ENCODE data around the gene CIB2. TPM values are rescaled to one million over a fixed set of nuclear protein-coding genes. Genes with fewer than 3 reads are reported as not detected.

Gene CIB2
- total RNA-seq, 2 experiments from 2014 or later: 1.4 to 2.2 TPM

- Mint-ChIP-seq H3K4me1 (ENCODE audit: low read depth) (peaks cover 49% of the 10 kb centered on the region), H3K27me3 (ENCODE audit: low read depth) (no peaks in the 10 kb centered on the region), H3K36me3 (ENCODE audit: low read depth) (peaks cover 61% of the 10 kb centered on the region), H3K4me3 (peak overlapping the region; percentile 67), H3K27ac (peak overlapping the region; percentile 84), H3K9me3 (ENCODE audit: insufficient read depth) (no peaks in the 10 kb centered on the region)
- ATAC-seq (no peak), DNase-seq (no peak)
- ChIA-PET POLR2A (interaction anchor here (1.0 to 4.5 kb wide), 3 partner anchors 16 to 37 kb away, joined by 3 to 21 read pairs (median 6); no protein-coding TSS in a partner anchor), CTCF (interaction anchor here (0.9 to 15.5 kb wide), 8 partner anchors 9 to 72 kb away, joined by 3 to 305 read pairs (median 6); no protein-coding TSS in a partner anchor)
These were observed 59.0 kb downstream of the CIB2 start for GRCh38 chr15:78072080-78072892.

DNA sequence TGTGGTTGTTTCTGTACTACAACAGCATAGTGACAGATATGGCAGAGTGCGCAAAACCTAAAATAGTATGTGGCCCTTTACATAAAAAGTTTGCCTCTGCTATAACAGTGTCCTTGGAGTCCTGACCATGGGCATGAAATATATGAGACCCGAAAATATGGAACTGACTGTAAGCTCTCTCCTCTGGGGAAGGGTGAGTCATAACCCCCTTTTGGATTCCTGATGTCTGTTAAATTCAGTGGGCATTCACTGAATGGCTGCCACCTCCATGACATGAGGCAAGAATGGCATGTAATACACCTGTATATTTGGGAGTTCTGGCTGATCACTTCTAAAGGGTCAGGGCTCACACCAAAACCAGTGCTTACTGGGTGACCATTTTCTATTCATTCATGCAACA, 59.9 kb downstream of the CIB2 start:
- CTCF ChIA-PET: interaction anchor here (0.8 to 15.5 kb wide), 8 partner anchors 9 to 169 kb away, joined by 3 to 305 read pairs (median 5); no protein-coding TSS in a partner anchor
- no peak overlapping the region for H3K4me3 Mint-ChIP-seq
- no peaks in the 10 kb centered on the region for H3K9me3 Mint-ChIP-seq (ENCODE audit: insufficient read depth)
- peak overlapping the region; percentile 56 for H3K27ac Mint-ChIP-seq
- peaks cover 69% of the 10 kb centered on the region for H3K36me3 Mint-ChIP-seq (ENCODE audit: low read depth)
- DNase-seq (no peak), ATAC-seq (no peak)
- POLR2A ChIA-PET: interaction anchor here (0.6 to 4.5 kb wide), 4 partner anchors 12 to 321 kb away, joined by 3 to 21 read pairs (median 12); no protein-coding TSS in a partner anchor
- H3K4me1 Mint-ChIP-seq (ENCODE audit: low read depth): peaks cover 49% of the 10 kb centered on the region
- H3K27me3 Mint-ChIP-seq (ENCODE audit: low read depth): no peaks in the 10 kb centered on the region

- CTCF ChIA-PET: interaction anchor here (1.0 to 15.5 kb wide), 11 partner anchors 8 to 111 kb away, joined by 3 to 305 read pairs (median 5); no protein-coding TSS in a partner anchor
These were observed 61.1 kb downstream of the CIB2 start for GRCh38 chr15:78070049-78070700.

DNA sequence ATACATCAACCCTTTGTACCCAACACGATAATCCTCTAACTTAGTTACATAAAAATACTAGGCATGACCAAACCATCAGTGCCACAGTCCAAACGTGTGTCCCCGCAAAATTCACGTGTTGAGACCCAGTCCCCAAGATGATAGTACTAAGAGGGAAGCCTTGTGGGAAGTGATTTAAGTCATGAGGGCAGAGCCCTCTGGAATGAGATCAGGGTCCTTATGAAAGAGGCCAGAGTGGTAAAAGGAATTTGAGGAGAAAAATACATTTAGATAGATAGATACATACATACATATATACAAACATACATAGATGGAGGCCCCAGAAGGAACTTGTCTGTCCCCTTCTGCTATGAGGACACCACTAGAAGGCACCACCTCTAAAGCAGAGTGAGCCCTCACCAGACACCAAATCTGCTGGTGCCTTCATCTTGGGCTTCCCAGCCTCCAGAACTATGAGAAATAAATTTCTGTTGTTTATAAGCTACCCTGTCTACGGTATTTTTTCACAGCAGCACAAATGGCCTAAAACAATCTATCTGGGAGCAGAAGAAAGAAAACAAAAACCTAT, 61.7 kb downstream of the CIB2 start:
- Mint-ChIP-seq H3K4me3 (peak overlapping the region; percentile 70), H3K36me3 (ENCODE audit: low read depth) (peaks cover 64% of the 10 kb centered on the region), H3K27me3 (ENCODE audit: low read depth) (no peaks in the 10 kb centered on the region), H3K27ac (peak overlapping the region; percentile 95), H3K9me3 (ENCODE audit: insufficient read depth) (no peaks in the 10 kb centered on the region), H3K4me1 (ENCODE audit: low read depth) (peaks cover 34% of the 10 kb centered on the region)
- ATAC-seq: peak; percentile 24
- CTCF ChIA-PET: interaction anchor here (1.0 to 15.5 kb wide), 18 partner anchors 8 to 171 kb away, joined by 3 to 305 read pairs (median 5); no protein-coding TSS in a partner anchor
- no peak for DNase-seq
- POLR2A ChIA-PET: interaction anchor here (1.5 to 5.9 kb wide), 6 partner anchors 10 to 34 kb away, joined by 4 to 71 read pairs (median 20); no protein-coding TSS in a partner anchor

More at GRCh38 chr15:78070049-78070700, 61.1 kb downstream of the CIB2 start:
- Mint-ChIP-seq H3K27me3 (ENCODE audit: low read depth) (no peaks in the 10 kb centered on the region), H3K4me1 (ENCODE audit: low read depth) (peaks cover 39% of the 10 kb centered on the region), H3K4me3 (peak overlapping the region; percentile 70), H3K36me3 (ENCODE audit: low read depth) (peaks cover 68% of the 10 kb centered on the region), H3K9me3 (ENCODE audit: insufficient read depth) (no peaks in the 10 kb centered on the region), H3K27ac (peak overlapping the region; percentile 95)
- ATAC-seq (peak; percentile 37), DNase-seq (peak; percentile 63)
- POLR2A ChIA-PET: interaction anchor here (1.5 to 5.9 kb wide), 6 partner anchors 10 to 35 kb away, joined by 4 to 71 read pairs (median 20); no protein-coding TSS in a partner anchor

DNA sequence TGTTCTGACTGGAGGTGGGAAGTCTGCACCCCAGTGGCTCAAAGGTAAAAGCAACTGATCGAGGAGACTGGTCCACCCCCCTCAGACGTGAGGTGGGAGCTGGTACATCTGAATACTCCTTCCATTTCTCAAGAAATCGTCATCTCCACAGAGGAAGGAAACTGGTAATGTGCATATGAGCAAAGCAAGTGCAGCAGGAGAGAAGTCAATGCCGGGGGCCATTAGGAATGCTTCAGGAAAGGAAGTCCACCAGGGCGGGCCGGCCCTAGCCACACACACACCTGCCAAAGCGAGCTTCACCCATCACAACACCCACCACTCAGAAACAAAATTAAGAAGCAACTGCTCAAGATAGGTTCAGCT, 62.2 kb downstream of the CIB2 start:
- peak overlapping the region; percentile 70 for H3K4me3 Mint-ChIP-seq
- DNase-seq (no peak), ATAC-seq (peak; percentile 16)
- H3K4me1 Mint-ChIP-seq (ENCODE audit: low read depth): peaks cover 29% of the 10 kb centered on the region
- H3K27ac Mint-ChIP-seq: peak overlapping the region; percentile 95
- H3K9me3 Mint-ChIP-seq (ENCODE audit: insufficient read depth): no peaks in the 10 kb centered on the region
- peaks cover 59% of the 10 kb centered on the region for H3K36me3 Mint-ChIP-seq (ENCODE audit: low read depth)
- POLR2A ChIA-PET: interaction anchor here (1.5 to 5.9 kb wide), 5 partner anchors 9 to 34 kb away, joined by 5 to 71 read pairs (median 21); no protein-coding TSS in a partner anchor
- no peaks in the 10 kb centered on the region for H3K27me3 Mint-ChIP-seq (ENCODE audit: low read depth)
- CTCF ChIA-PET: interaction anchor here (1.0 to 15.5 kb wide), 14 partner anchors 9 to 171 kb away, joined by 3 to 305 read pairs (median 4); partner anchors contain the start of gene TBC1D2B

DNA sequence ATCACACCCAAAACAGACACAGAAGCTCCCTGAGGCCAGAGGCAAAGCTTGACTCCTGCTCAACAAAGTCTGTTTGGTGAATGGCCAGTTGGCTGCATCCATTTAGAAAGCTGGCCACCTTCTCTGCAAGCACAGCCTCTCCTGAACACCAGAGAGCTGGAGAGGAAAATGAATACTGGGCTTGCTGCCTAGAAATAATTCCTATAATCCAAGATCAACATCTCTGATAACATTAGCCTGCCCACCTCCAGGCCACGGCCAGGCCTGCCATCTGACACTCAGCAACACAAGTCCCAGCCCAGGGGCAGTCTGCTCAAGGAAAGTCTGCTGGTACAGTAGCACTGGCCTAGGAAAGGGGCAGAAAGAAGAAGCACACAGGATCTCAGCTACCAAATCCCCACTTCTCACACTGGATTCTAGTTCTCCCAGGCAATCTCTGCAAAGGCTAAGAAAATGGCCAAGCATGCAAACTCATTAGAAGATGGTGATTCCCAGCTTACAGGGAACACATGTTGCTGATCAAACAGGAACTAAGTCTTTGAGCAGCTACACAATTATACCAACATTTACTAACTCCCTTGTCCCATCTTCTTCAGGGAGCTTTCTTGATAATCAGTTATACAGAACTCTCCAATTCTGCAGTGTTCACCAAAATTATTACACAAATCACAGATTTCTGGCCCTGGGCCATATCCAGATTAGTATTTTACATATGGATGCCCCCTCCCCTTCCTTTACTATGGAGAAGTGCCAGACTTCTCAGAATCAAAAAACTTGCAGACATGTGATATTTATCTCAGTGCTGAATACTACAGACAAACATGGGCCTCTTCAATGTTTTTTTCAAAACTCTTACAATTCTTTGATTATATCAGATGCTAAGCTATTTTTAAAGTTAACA, 63.7 kb downstream of the CIB2 start:
- Mint-ChIP-seq H3K4me3 (no peak overlapping the region), H3K27ac (peak overlapping the region; percentile 95), H3K9me3 (ENCODE audit: insufficient read depth) (no peaks in the 10 kb centered on the region), H3K4me1 (ENCODE audit: low read depth) (peaks cover 16% of the 10 kb centered on the region), H3K36me3 (ENCODE audit: low read depth) (peaks cover 51% of the 10 kb centered on the region), H3K27me3 (ENCODE audit: low read depth) (no peaks in the 10 kb centered on the region)
- ChIA-PET POLR2A (interaction anchor here (3.3 to 5.9 kb wide), 3 partner anchors 8 to 20 kb away, joined by 20 to 71 read pairs (median 27); no protein-coding TSS in a partner anchor), CTCF (interaction anchor here (1.1 to 15.5 kb wide), 10 partner anchors 17 to 128 kb away, joined by 3 to 305 read pairs (median 9); no protein-coding TSS in a partner anchor)
- no peak for ATAC-seq
- DNase-seq: no peak

DNA sequence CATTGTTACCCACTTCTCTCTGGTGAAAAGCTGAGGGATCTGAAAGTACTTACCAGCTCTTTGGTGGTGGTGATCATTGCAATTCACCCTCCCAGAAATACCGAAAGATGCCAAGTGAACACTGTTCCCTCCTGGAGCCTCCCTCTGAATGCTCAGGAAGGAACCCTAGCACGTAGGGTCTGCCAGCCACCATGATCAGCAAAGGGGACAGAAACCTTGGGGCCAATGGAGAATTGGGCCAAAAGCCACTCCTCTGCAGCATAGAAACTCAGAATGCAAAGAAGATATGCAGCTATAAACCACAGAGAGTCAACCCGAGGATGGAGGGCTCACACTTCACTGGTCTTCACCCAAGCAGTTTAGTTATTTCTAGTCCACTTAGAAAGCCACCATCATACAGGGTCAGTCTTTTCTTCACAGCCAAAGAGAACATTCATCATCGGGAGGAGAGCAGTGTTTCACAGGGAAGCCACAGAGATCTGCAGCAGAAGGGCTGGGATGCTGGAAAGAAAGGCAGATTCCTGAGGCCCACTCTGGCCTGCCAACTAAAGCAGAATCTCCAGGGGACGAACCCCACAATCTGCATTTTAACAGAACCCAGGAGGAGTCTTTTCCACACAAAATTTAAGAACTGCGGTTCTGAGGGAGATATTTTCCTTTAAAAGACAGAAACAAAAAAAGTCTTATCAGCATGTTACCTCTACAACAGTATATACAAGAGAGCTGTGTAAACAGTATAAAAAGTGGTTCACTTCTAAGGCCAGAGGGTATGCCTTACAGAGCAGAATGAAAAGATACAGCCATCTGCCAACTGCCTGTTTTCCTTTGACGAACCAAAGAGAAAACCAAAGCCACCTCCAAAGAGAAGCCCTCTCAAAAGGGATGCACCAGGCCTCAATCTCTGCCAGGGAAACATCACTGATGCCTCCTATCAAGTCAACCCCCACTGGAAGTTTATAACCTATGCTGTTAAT, 65.0 kb downstream of the CIB2 start:
- POLR2A ChIA-PET: interaction anchor here (1.0 to 5.9 kb wide), 4 partner anchors 10 to 19 kb away, joined by 3 to 71 read pairs (median 16); no protein-coding TSS in a partner anchor
- Mint-ChIP-seq H3K4me3 (no peak overlapping the region), H3K36me3 (ENCODE audit: low read depth) (peaks cover 38% of the 10 kb centered on the region), H3K27ac (no peak overlapping the region), H3K27me3 (ENCODE audit: low read depth) (no peaks in the 10 kb centered on the region), H3K9me3 (ENCODE audit: insufficient read depth) (no peaks in the 10 kb centered on the region), H3K4me1 (ENCODE audit: low read depth) (peaks cover 11% of the 10 kb centered on the region)
- DNase-seq (no peak), ATAC-seq (no peak)
- CTCF ChIA-PET: interaction anchor here (1.2 to 15.5 kb wide), 5 partner anchors 16 to 129 kb away, joined by 3 to 305 read pairs (median 64); no protein-coding TSS in a partner anchor

DNA sequence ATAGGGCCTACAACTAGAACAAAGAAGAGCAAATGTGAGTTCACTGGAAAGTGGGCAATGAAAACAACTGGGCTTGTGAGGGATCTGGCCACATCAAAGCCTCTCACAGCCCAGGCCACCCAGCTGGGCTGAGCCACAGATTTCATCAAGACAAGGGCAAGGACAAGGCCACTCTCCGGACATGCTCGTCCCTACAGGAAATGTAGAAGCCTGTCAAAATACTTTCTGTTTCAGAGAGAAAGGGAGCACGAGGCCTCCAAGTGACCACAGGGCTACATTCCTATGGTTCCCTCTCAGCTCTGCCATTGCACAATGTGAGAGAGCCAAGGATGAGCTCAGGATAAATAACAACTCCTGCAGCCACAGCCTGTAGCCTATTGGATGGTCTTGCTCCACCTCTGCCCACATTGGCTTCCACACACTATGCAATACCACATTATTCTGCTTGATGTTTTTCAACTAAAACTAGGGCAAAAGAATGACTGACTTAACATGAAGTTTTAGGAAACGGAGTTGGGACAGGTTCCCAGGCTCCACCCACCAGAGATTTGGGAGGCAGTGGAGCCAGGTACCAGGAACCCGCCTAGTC, 65.9 kb downstream of the CIB2 start:
- Mint-ChIP-seq H3K36me3 (ENCODE audit: low read depth) (peaks cover 36% of the 10 kb centered on the region), H3K4me3 (no peak overlapping the region), H3K9me3 (ENCODE audit: insufficient read depth) (no peaks in the 10 kb centered on the region), H3K4me1 (ENCODE audit: low read depth) (peaks cover 10% of the 10 kb centered on the region), H3K27me3 (ENCODE audit: low read depth) (no peaks in the 10 kb centered on the region), H3K27ac (no peak overlapping the region)
- DNase-seq: no peak
- ChIA-PET CTCF (interaction anchor here (1.2 to 15.5 kb wide), 3 partner anchors 15 to 42 kb away, joined by 4 to 305 read pairs (median 103); no protein-coding TSS in a partner anchor), POLR2A (interaction anchor here (1.0 to 5.9 kb wide), 3 partner anchors 11 to 19 kb away, joined by 3 to 71 read pairs (median 5); no protein-coding TSS in a partner anchor)
- peak; percentile 18 for ATAC-seq

GRCh38 chr15:78064544-78064943, 66.7 kb downstream of the CIB2 start:
- no peak for ATAC-seq
- no peak overlapping the region for H3K27ac Mint-ChIP-seq
- POLR2A ChIA-PET: no interaction called here

More at GRCh38 chr15:78064544-78064943, 66.7 kb downstream of the CIB2 start:
- Mint-ChIP-seq H3K4me3 (no peak overlapping the region), H3K9me3 (ENCODE audit: insufficient read depth) (no peaks in the 10 kb centered on the region), H3K36me3 (ENCODE audit: low read depth) (peaks cover 31% of the 10 kb centered on the region), H3K27me3 (ENCODE audit: low read depth) (no peaks in the 10 kb centered on the region), H3K4me1 (ENCODE audit: low read depth) (peaks cover 19% of the 10 kb centered on the region)
- CTCF ChIA-PET: no interaction called here
- no peak for DNase-seq

Measured in activated CD8-positive, alpha-beta T cell treated with anti-CD3 and anti-CD28 coated beads, Interleukin-2, amount 10 ng/mL, durations not matched to agents 7 days and 5 days (primary cell).